Glutamatergic neuron (in vitro differentiated cells): ENCODE data around the gene EVI2A. TPM values are rescaled to one million over a fixed set of nuclear protein-coding genes. Genes with fewer than 3 reads are reported as not detected.

Source experiments
- DNase-seq: peaks from one replicate; pipeline ENCODE4 v3.0.0; 2022
- H3K27ac Mint-ChIP-seq: one replicate; pipeline ENCODE4 v1.8.0; 2020; ENCODE audit warnings: mild to moderate bottlenecking, mixed read lengths, inconsistent platforms; ENCODE audit not compliant: unreplicated experiment
- H3K27me3 Mint-ChIP-seq: one replicate; pipeline ENCODE4 v1.8.0; 2020; ENCODE audit warnings: mild to moderate bottlenecking, moderate library complexity, mixed read lengths, inconsistent platforms; ENCODE audit not compliant: unreplicated experiment
- H3K36me3 Mint-ChIP-seq: one replicate; pipeline ENCODE4 v1.8.0; 2020; ENCODE audit warnings: mild to moderate bottlenecking, mixed read lengths, inconsistent platforms; ENCODE audit not compliant: unreplicated experiment
- H3K4me1 Mint-ChIP-seq: one replicate; pipeline ENCODE4 v1.8.0; 2020; ENCODE audit warnings: mild to moderate bottlenecking, low read depth, mixed read lengths, inconsistent platforms; ENCODE audit not compliant: unreplicated experiment
- H3K4me3 Mint-ChIP-seq: one replicate; pipeline ENCODE4 v1.8.0; 2020; ENCODE audit warnings: mild to moderate bottlenecking, mixed read lengths, inconsistent platforms; ENCODE audit not compliant: unreplicated experiment
- H3K9me3 Mint-ChIP-seq: one replicate; pipeline ENCODE4 v1.8.0; 2020; ENCODE audit warnings: mild to moderate bottlenecking, moderate library complexity, mixed read lengths, inconsistent platforms; ENCODE audit not compliant: unreplicated experiment
- total RNA-seq: library from RNA; stranded (reverse); fragmentation: NEBNext Ultra II Directional; extraction: Animal tissue kit (Norgen Biotek cat#: 25700); gene quantifications from one replicate; pipeline ENCODE4 v1.2.1, GENCODE V29; 2021; ENCODE audit not compliant: unreplicated experiment
- TF ChIP-seq, protein P1 (sequence below): fragments of 200-600 bp; sonication (generic); IDR thresholded peaks from one replicate; pipeline ENCODE4 v1.5.0; 2021; ENCODE audit not compliant: partially characterized antibody, unreplicated experiment

Gene EVI2A
- total RNA-seq, 1 donor from 2014 or later, result not detected

DNA sequence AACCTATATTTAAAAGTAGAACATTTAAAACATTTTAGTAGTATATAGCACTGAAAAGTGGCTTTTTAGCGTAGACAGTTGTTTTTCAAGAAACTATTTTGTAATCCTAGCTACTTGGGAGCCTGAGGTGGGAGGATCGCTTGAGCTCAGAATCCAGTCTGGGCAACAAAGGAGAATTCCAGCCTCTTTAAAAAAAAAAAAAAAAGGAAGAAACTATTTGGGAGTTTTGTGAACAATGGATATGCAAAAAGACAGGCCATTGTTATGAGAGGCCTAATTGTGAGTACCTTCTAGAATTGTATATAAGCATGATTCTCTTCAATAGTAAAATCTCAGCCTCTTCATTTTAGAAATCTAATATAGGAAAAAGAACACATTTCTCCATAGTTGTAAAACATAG is 42.0 kb downstream of the EVI2A start:
- Mint-ChIP-seq H3K36me3 (peaks cover 6% of the 10 kb centered on the region), H3K9me3 (peaks cover 1% of the 10 kb centered on the region), H3K4me1 (no peaks in the 10 kb centered on the region), H3K4me3 (no peak overlapping the region), H3K27ac (no peak overlapping the region), H3K27me3 (no peaks in the 10 kb centered on the region)
- TF ChIP-seq, protein P1, sequence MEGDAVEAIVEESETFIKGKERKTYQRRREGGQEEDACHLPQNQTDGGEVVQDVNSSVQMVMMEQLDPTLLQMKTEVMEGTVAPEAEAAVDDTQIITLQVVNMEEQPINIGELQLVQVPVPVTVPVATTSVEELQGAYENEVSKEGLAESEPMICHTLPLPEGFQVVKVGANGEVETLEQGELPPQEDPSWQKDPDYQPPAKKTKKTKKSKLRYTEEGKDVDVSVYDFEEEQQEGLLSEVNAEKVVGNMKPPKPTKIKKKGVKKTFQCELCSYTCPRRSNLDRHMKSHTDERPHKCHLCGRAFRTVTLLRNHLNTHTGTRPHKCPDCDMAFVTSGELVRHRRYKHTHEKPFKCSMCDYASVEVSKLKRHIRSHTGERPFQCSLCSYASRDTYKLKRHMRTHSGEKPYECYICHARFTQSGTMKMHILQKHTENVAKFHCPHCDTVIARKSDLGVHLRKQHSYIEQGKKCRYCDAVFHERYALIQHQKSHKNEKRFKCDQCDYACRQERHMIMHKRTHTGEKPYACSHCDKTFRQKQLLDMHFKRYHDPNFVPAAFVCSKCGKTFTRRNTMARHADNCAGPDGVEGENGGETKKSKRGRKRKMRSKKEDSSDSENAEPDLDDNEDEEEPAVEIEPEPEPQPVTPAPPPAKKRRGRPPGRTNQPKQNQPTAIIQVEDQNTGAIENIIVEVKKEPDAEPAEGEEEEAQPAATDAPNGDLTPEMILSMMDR, result no peak
- DNase-seq, result no peak

DNA sequence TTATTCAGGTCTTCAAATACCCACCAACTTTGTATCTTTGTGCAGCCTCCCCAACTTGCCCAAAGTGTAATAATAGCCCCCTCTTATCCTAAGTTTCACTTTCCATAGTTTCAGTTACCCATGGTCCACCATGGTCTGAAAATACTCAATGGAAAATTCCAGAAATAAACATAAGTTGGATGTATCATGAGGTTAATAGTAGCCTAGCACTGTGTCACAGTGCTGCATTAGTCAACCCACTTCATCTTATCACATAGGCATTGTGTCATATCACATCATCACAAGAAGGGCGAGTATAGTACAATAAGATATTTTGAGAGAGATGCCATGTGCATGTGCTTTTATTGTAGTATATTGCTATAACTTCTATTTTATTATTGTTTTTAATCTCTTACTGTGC is 46.3 kb downstream of the EVI2A start:
- TF ChIP-seq, protein P1, result no peak
- peaks cover 6% of the 10 kb centered on the region for H3K36me3 Mint-ChIP-seq
- DNase-seq, result no peak
- peaks cover 1% of the 10 kb centered on the region for H3K9me3 Mint-ChIP-seq
- no peaks in the 10 kb centered on the region for H3K4me1 Mint-ChIP-seq
- H3K4me3 Mint-ChIP-seq, result no peak overlapping the region
- H3K27ac Mint-ChIP-seq, result no peak overlapping the region
- peaks cover 2% of the 10 kb centered on the region for H3K27me3 Mint-ChIP-seq

DNA sequence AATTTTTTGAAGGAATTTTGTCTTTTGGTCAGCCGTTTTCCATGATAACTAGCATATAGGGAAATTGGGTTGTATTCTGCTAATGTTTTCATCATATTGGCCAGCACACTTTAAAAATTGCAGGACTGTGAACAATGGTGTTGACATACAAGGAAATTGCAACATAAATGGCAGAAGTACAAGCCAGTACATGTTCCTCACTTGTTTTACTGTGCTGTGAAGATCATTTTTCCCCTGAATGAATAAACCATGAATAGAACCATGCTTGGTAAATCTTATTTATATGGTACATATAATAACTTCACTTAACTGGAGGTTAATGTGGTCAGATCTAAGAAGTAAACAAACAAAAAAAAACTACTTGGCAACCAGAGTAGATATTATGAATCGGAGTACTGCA is 47.2 kb downstream of the EVI2A start:
- no peak for DNase-seq
- Mint-ChIP-seq H3K27me3 (peaks cover 3% of the 10 kb centered on the region), H3K9me3 (peaks cover 1% of the 10 kb centered on the region), H3K27ac (no peak overlapping the region), H3K4me1 (peaks cover 6% of the 10 kb centered on the region), H3K4me3 (no peak overlapping the region), H3K36me3 (peaks cover 6% of the 10 kb centered on the region)
- TF ChIP-seq, protein P1, result no peak

DNA sequence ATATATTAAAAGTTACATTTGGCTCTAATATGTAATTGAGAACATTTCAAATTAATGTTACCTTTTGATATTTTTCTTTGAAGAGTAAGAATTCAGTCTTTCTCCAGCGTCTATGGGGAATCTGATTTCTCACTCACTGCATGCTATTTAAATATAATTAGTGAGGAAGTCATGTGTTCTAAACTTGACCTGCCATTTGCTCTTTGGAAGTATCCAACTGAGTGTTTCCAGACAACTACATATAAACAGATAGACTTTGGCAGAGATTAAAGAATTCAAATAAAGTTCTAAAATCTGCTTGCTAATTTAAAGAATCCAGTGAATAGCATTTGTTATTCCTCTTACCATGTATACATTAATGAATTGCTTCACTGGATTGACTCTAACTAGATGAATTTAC is 47.9 kb downstream of the EVI2A start:
- Mint-ChIP-seq H3K4me3 (no peak overlapping the region), H3K36me3 (peaks cover 6% of the 10 kb centered on the region), H3K9me3 (peaks cover 1% of the 10 kb centered on the region), H3K27me3 (peaks cover 3% of the 10 kb centered on the region), H3K4me1 (peaks cover 10% of the 10 kb centered on the region), H3K27ac (no peak overlapping the region)
- DNase-seq, result no peak
- TF ChIP-seq, protein P1, result no peak

DNA sequence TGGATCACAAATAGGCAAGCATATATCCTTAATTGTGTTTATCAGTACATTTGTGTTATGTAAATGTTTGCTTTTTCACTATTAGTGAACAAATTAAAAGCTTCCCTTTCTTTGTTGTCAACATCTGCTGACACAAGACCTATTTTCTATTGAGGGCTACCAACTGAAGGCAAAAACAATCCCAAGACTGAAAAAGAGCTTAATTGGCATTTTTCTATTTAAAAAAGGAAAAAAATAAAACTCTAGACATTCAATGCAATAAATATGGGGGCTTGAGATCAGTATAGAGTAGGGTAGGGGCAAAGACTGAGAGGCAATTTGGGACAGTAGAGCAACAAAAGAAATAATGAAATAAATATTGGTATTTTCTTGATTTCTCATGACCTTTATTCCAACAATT is 48.6 kb downstream of the EVI2A start:
- Mint-ChIP-seq H3K36me3 (peaks cover 1% of the 10 kb centered on the region), H3K4me3 (no peak overlapping the region), H3K27ac (no peak overlapping the region), H3K9me3 (no peaks in the 10 kb centered on the region), H3K4me1 (peaks cover 10% of the 10 kb centered on the region), H3K27me3 (peaks cover 3% of the 10 kb centered on the region)
- TF ChIP-seq, protein P1, result no peak
- no peak for DNase-seq
